ENCODE data around the gene ANK3.

ANK3 gene

GRCh38 chr10:59984415-59984814 lies 405.3 kb downstream of the ANK3 start:
- TF ChIP-seq, protein P1, sequence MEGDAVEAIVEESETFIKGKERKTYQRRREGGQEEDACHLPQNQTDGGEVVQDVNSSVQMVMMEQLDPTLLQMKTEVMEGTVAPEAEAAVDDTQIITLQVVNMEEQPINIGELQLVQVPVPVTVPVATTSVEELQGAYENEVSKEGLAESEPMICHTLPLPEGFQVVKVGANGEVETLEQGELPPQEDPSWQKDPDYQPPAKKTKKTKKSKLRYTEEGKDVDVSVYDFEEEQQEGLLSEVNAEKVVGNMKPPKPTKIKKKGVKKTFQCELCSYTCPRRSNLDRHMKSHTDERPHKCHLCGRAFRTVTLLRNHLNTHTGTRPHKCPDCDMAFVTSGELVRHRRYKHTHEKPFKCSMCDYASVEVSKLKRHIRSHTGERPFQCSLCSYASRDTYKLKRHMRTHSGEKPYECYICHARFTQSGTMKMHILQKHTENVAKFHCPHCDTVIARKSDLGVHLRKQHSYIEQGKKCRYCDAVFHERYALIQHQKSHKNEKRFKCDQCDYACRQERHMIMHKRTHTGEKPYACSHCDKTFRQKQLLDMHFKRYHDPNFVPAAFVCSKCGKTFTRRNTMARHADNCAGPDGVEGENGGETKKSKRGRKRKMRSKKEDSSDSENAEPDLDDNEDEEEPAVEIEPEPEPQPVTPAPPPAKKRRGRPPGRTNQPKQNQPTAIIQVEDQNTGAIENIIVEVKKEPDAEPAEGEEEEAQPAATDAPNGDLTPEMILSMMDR (conservative IDR thresholded peaks at IDR 0.05; ENCODE audit: low read depth) = no peak
- CTCF ChIA-PET = no interaction called here
- no peak overlapping the region for H3K27ac ChIP-seq
- POLR2A ChIA-PET (ENCODE audit: low non-redundant PET) = no interaction called here
- DNase-seq (ENCODE audit: low spot score) = no peak

DNA sequence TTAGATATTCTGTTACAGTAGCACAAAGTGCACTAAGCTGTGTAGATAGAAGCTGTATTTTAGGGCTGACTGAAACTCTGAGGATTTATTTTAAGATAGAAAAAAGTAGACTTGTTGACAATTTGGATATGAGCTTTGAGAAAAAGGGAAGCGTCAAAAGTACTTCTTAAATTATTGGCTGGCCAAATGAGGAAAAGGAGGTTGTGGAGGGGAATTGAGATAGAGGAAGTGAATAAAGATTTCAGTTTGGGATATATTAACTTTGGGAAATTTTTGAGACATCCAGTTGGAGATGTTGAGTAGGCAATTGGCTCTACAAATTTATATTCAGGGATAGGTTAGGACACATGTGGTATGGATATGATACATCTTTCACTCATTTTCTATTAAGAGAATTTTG lies 409.3 kb downstream of the ANK3 start:
- DNase-seq (ENCODE audit: low spot score) = no peak
- ChIA-PET CTCF (interaction anchor here (0.6 kb wide), 1 partner anchor 271 kb away, joined by 3 read pairs; the partner anchor contains the start of gene SLC16A9), POLR2A (ENCODE audit: low non-redundant PET) (no interaction called here)
- H3K27ac ChIP-seq = no peak overlapping the region
- TF ChIP-seq, protein P1 (conservative IDR thresholded peaks at IDR 0.05; ENCODE audit: low read depth) = no peak

- TF ChIP-seq, protein P1 (conservative IDR thresholded peaks at IDR 0.05; ENCODE audit: low read depth) = no peak
- POLR2A ChIA-PET (ENCODE audit: low non-redundant PET) = no interaction called here
- DNase-seq (ENCODE audit: low spot score) = no peak
- CTCF ChIA-PET = interaction anchor here (0.6 kb wide), 1 partner anchor 87 kb away, joined by 3 read pairs; no protein-coding TSS in a partner anchor
- H3K27ac ChIP-seq = no peak overlapping the region
Measured at GRCh38 chr10:59977486-59977885, 412.2 kb downstream of the ANK3 start.

DNA sequence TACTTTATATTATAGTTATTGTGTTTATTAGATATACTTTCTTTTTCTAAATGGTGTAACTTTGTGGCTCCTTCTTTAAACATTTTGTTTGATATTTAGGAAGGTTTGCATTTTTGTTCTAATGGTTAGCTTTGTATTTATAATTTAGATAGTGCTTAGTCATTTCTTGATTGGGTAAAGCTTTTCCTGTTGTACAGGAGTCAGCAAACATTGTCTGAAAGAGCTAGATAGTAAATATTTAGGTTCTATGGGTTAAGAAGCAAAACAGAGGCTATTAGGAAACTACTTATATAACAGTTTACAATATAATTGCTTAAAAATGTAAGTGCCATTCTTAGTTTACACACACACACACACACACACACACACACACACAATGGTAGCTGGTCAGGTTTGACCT lies 412.8 kb downstream of the ANK3 start:
- TF ChIP-seq, protein P1 (conservative IDR thresholded peaks at IDR 0.05; ENCODE audit: low read depth) = no peak
- H3K27ac ChIP-seq = no peak overlapping the region
- DNase-seq (ENCODE audit: low spot score) = no peak
- ChIA-PET CTCF (interaction anchor here (0.6 kb wide), 1 partner anchor 88 kb away, joined by 3 read pairs; no protein-coding TSS in a partner anchor), POLR2A (ENCODE audit: low non-redundant PET) (no interaction called here)

All from RWPE1 (cell line).